Vagina (tissue), 2 donors: ENCODE measurements around the gene AKAP11.

Source experiments
- CTCF ChIP-seq, 3 experiments: fragments of 450-650 bp in 2 of 3; fragments of 200-600 bp in 1 of 3; sonication (generic) in 1 of 3; IDR thresholded peaks; one replicate each; pipeline ENCODE4 v1.5.1; 2017 to 2019; ENCODE audit warnings: antibody characterized with exemption in 3 of 3, mild to moderate bottlenecking in 2 of 3, moderate library complexity in 2 of 3
- POLR2A ChIP-seq, 2 donors: fragments of 450-650 bp; IDR thresholded peaks; one replicate each; pipeline ENCODE4 v1.6.1; 2017; ENCODE audit warnings: antibody characterized with exemption in 2 of 2, mild to moderate bottlenecking in 2 of 2, moderate library complexity in 2 of 2

- no peak for TF ChIP-seq POLR2A (IDR thresholded peaks at IDR 0.05)
- TF ChIP-seq CTCF (IDR thresholded peaks at IDR 0.05), result no peak
These were observed 78.2 kb downstream of the AKAP11 start for GRCh38 chr13:42350141-42350540.
